Stimulated activated CD8-positive, alpha-beta memory T cell treated with anti-CD3 and anti-CD28 coated beads, Interleukin-12 subunit alpha, Interleukin-12 subunit beta, amount 100 ng/mL, for 1 hour (primary cell): ENCODE measurements around the gene RANBP9.

Source experiments
- DNase-seq: peaks from one replicate; pipeline ENCODE4 v3.0.0-alpha.2; 2020; ENCODE audit warnings: low read depth

Gene RANBP9

DNA sequence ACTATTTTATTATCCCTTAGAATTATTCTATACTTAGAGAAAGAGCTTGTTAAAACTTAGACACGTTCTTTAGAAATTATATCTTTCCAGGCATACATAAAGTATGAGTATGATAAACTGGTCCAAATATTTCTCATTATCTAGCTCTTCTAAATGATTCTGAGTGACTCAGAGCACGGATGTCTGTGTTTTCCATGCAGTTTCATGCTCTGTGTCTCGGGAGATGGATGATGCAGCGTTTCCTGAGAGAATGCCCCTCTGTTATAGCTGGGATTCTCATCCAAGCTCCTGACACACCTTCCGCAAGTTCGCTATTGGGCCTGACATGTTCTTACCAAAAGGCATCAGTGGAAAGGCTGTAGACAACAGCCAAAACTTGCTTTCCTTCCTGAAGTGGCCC lies 117.9 kb downstream of the RANBP9 start:
- DNase-seq = no peak

DNA sequence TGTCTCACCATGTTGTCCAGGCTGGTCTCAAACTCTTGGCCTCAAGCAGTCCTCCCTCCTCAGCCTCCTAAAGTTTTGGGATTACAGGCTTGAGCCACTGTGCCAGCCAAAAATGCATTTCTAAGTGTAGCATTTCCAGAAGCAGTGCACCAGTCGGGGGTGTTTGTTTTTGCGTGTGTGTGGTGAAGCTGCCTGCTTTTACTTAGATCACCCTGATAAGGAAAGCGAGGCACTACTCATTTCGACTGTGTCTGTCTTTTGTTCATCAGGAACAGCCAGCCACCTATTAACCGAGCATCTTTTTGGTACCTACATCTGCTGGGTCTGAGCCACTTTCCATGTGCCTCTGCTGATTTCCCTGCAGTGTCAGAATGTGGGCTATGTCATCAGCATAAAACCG lies 118.5 kb downstream of the RANBP9 start:
- DNase-seq = no peak

DNA sequence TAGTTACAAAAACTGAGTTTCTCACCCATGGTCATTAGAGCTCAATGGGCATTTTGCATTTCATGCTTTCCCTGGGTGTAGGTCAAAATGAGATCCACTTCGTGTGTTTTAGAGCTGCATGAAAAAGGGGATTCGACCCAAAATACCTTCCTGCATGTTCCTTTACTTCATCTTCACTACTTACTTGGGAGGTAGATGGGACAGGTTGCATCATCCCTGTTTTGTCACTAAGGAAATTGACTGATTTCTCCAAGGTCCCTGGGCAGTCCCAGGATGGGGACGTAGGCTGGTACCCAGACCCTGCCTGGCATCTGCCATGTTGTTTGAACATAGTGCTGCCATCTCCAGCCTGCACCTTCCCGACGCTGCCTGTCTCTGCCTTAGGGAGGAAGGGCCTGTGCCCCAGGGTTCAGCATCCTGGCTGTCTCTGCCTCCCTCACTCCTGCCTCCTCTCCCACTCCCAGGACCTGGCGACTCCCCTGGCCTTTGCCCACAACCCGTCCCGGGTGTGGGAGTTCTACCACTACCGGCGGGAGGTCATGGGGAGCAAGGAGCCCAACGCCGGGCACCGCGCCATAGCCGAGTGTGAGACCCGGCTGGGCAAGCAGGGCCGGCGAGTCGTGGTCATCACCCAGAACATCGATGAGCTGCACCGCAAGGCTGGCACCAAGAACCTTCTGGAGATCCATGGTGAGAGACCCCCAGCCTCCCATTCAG lies 120.3 kb downstream of the RANBP9 start:
- no peak for DNase-seq

DNA sequence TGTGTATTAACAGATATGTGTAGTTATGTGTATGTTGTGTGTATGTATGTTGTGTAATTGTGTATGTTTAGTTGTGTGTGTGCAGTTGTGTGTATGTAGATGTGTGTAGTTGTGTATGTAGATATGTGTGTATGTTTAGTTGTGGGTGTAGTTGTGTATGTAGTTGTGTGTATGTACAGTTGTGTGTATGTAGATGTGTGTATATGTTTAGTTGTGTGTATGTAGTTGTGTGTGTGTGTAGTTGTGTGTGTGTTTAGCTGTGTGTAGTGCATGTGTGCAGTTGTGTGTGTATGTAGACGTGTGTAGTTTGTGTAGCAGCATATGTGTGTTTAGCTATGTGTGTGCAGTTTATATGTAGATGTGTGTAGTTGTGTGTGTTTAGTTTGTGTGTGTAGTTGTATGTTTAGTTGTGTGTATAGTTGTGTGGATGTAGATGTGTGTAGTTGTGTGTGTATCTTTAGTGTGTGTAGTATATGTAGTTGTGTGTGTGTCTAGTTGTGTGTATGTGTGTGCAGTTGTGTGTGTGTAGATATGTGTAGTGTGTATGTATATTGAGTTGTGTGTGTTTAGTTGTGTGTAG lies 121.0 kb downstream of the RANBP9 start:
- DNase-seq = no peak

DNA sequence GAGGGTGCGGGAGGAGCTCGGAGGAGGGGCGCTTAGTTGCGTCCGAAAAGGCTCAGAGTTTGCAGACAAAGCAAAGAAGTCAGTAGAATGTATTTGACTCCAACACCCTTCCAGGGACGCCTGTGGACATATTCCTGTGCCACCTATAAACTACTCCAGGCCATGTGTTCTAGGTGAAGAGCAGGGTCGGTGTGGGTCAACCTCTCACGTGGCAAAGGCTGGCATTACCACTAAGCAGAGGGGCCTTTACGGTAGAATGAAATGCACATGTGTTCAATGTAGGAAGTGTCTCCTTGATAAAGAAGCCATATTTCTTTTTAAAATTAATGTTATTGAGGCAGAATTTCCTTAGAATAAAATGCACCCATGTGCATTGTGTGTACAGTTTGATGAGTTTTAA lies 121.8 kb downstream of the RANBP9 start:
- no peak for DNase-seq

DNA sequence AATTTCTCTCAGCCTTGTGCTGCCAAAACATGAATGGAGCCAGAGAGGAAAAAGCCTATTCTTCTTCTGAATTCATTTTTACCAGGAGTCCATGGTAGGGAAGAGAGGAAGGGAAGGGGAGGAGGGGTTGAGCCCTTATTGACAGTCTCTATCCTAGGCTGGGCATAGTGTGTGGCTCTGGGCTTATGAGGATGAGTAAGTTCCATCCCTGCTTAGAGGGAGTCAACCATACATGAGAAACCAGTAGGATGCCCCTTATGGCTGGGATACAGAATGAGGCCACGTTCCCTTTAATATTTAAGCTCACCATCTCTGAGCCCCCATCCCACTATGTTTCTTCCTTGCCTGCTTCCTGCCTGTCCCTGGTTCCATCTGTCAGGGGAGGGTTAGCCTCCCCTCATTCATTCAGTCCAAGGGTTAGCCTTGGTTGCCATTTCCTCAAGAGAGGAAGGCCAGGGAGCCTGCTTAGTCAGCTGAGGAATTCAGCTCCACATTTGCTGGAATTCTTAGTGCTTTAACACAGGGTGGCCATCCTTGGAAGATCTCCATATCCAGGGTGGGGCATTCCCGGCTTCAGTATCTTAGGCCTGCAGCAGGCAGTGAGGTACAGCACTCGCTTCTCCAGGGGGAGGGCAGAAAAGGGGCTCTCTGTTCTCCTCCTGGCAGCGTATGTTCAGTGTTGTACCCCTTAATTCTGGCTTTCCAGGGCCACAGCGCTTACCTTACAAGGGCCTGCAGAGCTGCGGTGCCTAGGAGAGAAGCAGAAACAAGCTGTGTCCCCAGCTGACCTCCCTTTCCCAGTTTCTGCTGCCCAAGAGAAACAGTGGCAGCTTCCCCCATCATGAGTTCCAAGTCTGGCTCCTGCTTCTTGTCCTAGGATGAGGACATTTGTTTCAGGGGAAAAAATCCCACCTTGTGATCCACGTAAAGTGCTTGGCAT lies 124.8 kb downstream of the RANBP9 start:
- no peak for DNase-seq

DNA sequence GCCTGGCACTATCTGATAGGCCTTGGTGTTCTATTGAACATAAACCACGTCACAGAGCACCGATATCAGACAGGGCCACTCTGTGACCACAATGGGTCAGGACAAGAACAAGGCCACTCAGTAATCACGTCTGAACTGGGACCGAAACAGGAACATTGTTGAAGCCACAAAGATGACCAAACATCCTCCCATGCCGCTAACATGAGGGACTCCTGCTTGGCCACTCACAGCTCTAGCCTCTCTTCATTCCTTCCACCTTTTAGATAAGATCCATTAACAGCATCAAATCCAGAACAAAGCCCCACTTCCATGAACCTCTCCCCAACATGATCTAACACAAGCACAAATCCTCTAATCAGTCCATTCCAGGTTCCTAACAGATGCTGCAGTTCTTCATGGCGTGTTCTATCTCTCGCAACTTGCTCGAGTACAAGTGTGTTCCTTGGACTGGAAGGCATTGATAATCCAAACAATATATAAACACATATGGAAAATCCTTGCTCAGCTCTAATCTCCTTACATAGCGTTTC lies 129.9 kb downstream of the RANBP9 start:
- no peak for DNase-seq

DNA sequence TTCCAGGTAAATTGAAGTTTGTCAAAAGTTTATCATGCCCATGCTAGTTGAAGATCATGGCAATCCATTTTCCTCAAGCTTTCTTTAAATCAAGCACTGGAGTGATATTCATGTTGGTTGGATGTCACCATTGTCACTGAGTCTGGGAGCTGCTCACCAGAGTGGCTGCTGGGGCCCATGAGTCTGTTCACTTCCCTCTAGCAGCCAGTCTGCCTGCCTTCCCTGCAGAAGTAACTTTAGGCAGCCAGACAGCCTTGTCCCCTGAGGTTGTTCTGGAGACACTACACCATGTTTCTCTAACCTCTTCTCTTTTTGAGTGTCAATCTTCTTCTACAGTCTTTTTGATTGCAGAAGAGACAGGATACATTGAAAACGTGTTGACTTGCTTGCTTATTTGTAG lies 131.7 kb downstream of the RANBP9 start:
- DNase-seq = no peak

DNA sequence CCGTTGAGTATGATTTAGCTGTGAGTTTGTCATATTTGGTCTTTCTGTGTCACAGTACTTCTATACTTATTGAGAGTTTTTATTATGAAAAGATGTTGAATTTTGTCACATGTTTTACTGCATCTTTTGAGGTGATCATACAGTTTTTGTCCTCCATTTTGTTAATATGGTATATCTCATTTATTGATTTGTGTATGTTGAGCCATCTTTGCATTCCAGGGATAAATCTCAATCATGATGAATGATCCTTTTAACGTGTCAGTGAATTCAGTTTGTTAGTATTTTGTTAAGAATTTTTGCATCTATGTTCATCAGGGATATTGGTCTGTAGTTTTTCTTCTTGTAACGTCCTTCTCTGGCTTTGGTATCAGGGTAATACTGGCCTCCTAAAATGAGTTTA lies 133.7 kb downstream of the RANBP9 start:
- no peak for DNase-seq

DNA sequence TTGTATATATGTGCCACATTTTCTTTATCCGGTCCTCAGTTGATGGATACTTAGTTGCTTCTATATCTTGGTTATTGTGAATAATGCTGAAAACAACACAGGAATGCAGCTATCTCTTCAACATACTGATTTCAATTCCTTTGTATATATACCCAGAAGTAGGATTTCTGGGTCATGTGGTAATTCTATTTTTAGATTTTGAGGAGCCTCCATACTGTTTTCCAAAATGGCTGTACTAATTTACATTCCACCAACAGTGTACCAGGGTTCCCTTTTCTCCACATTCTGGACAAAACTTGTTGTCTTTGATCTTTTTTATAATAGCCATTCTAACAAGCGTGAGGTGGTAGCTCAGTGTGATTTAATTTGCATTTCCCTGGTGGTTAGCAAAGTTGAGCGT lies 135.6 kb downstream of the RANBP9 start:
- no peak for DNase-seq

DNA sequence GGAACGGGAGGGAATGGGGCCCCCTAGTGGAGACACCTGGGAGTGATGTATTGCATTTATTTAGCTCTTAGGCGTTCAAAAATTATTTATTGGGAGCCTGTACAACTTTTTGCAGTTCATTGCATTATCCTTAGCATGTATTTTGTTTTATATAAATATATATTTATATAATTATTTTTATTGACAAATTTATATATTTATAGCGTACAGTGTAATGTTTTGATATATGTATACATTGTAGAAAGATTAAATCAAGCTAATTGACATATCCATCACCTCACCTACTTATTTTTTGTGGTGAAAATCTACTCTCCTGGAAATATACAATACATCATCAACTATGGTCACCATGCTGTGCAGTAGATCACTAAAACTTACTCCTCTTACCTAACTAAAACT lies 136.3 kb downstream of the RANBP9 start:
- no peak for DNase-seq

DNA sequence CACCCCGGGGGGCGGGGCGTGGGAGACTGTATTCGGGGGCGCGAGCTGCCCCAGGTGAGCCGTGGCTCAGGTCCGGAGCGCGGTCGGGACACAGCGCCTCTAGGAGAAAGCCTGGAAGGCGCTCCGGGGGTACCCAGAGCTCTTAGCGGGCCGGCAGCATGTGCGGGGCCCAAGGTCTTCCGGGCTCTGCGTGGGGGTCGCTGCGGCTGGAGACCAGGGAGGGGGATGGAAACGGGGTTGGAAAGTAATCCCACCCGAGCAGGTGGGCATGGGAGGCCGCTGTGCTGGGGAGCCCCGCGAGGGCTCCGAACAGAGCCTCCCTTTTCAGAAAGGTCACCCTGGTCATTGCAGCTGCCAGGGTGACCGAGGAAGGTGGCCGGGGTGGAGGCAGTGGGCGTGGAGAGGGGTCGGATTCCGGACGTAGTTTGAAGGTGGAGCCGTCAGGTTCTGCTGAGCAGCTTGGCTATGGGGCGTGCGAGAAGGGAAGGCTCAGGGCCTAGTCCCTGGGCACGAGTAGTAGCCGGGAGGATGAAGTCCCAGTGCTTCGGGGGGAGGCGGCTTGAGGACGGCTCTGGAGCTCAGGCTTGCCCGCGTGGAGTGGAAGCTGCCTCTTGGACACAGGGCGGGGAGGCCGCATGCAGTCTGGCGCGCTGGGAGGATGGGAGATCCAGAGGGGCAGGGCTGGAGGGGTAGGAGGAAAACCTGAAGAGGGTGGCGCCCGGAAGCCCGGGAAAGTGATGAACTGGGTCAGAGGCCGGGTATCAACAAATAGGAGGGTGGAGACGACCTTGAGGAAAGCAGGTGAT lies 136.9 kb downstream of the RANBP9 start, which contains the start of gene SIRT5:
Gene SIRT5, plus strand, starts transcription at position 31 of the 806 bp plus-strand sequence. CDS start 9,510 bp downstream, outside the sequence.
- DNase-seq = peak; percentile 50

DNA sequence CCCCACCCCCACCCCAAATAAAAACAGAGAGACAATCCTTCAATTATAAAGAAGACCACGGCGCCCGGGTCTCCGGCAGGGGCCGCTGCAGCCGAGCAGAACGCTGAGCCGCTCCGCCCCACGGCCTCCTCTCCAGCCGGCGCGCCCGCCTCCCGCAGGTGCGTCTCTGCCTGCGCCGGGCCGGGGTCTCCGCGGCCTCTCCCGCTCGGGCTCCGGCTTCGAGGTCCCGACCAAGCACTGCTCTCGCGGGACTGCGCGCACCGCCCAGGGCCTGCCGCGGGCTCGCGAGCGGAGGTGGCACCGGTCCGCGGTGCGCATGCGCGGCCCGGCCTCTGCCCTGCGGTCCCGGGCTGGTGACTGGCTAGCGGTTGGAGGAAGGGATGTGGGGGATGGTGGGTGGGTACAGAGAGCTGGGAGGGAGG lies 137.5 kb downstream of the RANBP9 start:
- DNase-seq = peak; percentile 88

DNA sequence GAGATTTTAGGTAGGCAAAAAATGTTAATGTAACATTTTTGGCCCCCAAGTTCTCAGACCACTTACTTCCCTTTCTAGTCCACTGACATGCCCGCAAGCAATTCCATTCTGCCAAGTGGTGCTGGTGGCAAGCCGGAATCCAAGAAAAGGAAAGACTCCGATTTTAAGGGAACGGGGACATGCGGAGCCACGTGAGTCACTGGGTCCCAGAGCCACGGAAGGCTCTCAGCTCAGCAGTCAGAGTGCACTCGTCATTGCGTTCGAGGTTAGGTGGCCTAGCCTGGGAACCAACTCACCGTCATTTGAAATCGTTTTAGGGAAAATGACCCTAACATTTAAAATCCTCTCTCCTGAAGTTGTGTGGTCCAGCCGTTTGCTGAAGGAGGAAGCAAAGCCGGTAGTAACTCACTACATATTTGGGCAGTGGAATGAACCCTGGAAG lies 137.9 kb downstream of the RANBP9 start:
- DNase-seq = no peak

DNA sequence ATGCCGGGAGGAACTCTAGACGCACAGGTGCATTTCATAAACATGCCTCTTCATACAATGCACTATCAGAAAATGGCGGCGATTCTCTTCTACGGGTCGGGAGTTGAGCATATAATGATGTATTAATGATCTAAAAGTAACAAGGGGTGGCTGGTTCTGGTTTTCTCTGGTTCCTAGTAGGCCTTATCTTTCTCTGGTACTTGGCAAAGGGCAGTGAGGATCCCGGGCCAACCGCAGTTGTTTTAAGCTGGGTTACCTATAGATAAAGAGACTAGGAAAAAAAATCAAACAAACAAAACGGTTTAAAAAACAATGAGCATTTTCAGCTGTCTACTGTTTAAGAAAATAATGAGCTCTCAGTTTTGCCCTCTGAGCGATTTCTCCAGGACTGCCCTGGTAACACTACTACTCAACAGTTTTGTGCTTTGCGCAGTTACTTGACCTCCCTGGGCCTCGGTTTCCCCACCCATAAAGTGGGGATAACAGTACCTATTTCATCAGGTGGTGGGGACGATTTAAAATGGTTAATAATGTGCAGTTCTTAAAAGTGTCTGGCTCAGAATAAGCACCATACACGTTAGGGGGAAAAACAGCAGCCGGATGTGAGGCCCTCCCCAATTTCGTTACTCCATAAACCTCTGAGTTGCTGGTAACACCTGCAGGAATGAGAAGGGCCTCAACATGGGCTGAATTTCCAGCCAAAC lies 138.5 kb downstream of the RANBP9 start:
- DNase-seq = no peak

DNA sequence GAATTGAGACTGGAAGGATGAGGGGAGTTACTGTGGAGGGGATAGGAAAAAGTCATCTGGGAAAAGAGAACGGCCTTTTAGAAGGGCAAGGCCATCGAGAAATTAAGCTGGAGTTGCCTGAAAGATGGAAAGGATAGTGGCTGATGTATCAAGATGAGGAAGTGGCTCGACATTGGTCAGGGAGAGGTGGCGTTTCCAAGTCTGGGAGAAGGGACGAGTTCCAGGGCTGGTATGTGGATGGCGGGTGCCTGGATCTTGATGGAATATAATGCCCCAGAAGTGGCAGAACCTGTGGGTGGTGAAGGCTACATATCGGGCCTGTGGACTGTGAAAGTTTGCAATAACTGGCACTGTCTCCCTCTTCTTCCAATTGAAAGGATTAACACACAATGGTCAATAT lies 139.4 kb downstream of the RANBP9 start:
- DNase-seq = no peak
